SK-N-SH treated with all-trans-retinoic acid at 6 μM for 48 hours (cell line): ENCODE results near the gene XKR8.

Source experiments
- ATAC-seq: fragments of 200-7000 bp; cut with Tn5 transposase; 3 replicates; pipeline ENCODE4 v1.9.1; 2020; ENCODE audit warnings: mild to moderate bottlenecking, moderate library complexity
- ARNTL ChIP-seq: fragments of 450-650 bp; formaldehyde crosslinking; IDR thresholded peaks from 2 replicates; pipeline ENCODE4 v1.5.0; 2020; ENCODE audit warnings: low read depth, mild to moderate bottlenecking, moderate library complexity, borderline replicate concordance
- BACH2 ChIP-seq: fragments of 250-450 bp; sonication (Bioruptor Pico); IDR thresholded peaks from 2 replicates; pipeline ENCODE4 v1.9.0; 2021; ENCODE audit warnings: mild to moderate bottlenecking, borderline replicate concordance
- CREB5 ChIP-seq: fragments of 250-450 bp; sonication (Bioruptor Pico); IDR thresholded peaks from 2 replicates; pipeline ENCODE4 v1.5.1; 2020; ENCODE audit warnings: low read depth, mild to moderate bottlenecking, moderate library complexity
- CSDC2 ChIP-seq: fragments of 250-450 bp; sonication (Bioruptor Pico); IDR thresholded peaks from 2 replicates; pipeline ENCODE4 v1.5.0; 2020; ENCODE audit warnings: mild to moderate bottlenecking, moderate library complexity
- CSRNP3 ChIP-seq: fragments of 250-450 bp; sonication (Bioruptor Pico); IDR thresholded peaks from 2 replicates; pipeline ENCODE4 v1.5.1; 2021; ENCODE audit warnings: mild to moderate bottlenecking, moderate library complexity
- ESRRG ChIP-seq: fragments of 250-450 bp; sonication (Bioruptor Pico); IDR thresholded peaks from 2 replicates; pipeline ENCODE4 v1.6.1; 2021; ENCODE audit warnings: mild to moderate bottlenecking
- GLIS3 ChIP-seq: fragments of 250-450 bp; sonication (Bioruptor Pico); IDR thresholded peaks from 2 replicates; pipeline ENCODE4 v1.5.0; 2020; ENCODE audit warnings: mild to moderate bottlenecking, moderate library complexity
- ISL1 ChIP-seq: fragments of 250-450 bp; sonication (Bioruptor Pico); IDR thresholded peaks from 2 replicates; pipeline ENCODE4 v2.1.2; 2022; ENCODE audit warnings: mild to moderate bottlenecking, moderate library complexity
- OSR1 ChIP-seq: fragments of 250-450 bp; sonication (Bioruptor Pico); IDR thresholded peaks from 2 replicates; pipeline ENCODE4 v1.8.0; 2022; ENCODE audit warnings: moderate library complexity, mild to moderate bottlenecking, inconsistent platforms
- PATZ1 ChIP-seq: fragments of 250-450 bp; sonication (Bioruptor Pico); IDR thresholded peaks from 2 replicates; pipeline ENCODE4 v1.8.0; 2020; ENCODE audit warnings: mild to moderate bottlenecking, moderate library complexity, borderline replicate concordance
- POU6F1 ChIP-seq: fragments of 250-450 bp; sonication (Bioruptor Pico); IDR thresholded peaks from 2 replicates; pipeline ENCODE4 v1.8.0; 2021; ENCODE audit warnings: low read depth, mild to moderate bottlenecking, moderate library complexity, borderline replicate concordance
- PPARA ChIP-seq: fragments of 250-450 bp; sonication (Bioruptor Pico); IDR thresholded peaks from 2 replicates; pipeline ENCODE4 v1.5.0; 2020; ENCODE audit warnings: mild to moderate bottlenecking, borderline replicate concordance
- SNAI2 ChIP-seq: fragments of 250-450 bp; sonication (Bioruptor Pico); IDR thresholded peaks from 2 replicates; pipeline ENCODE4 v1.5.0; 2020; ENCODE audit warnings: mild to moderate bottlenecking, moderate library complexity
- TCF4 ChIP-seq: fragments of 250-450 bp; sonication (Bioruptor Pico); IDR thresholded peaks from 2 replicates; pipeline ENCODE4 v1.8.0; 2021; ENCODE audit warnings: mild to moderate bottlenecking, moderate library complexity, borderline replicate concordance
- TOX ChIP-seq: fragments of 250-450 bp; sonication (Bioruptor Pico); IDR thresholded peaks from 2 replicates; pipeline ENCODE4 v1.8.0; 2021; ENCODE audit warnings: mild to moderate bottlenecking, moderate library complexity, borderline replicate concordance
- ZC3H10 ChIP-seq: fragments of 250-450 bp; sonication (Bioruptor Pico); IDR thresholded peaks from 2 replicates; pipeline ENCODE4 v1.5.1; 2021; ENCODE audit warnings: mild to moderate bottlenecking, moderate library complexity
- ZFP3 ChIP-seq: fragments of 250-450 bp; sonication (Bioruptor Pico); IDR thresholded peaks from 2 replicates; pipeline ENCODE4 v1.5.0; 2020; ENCODE audit warnings: mild to moderate bottlenecking, moderate library complexity
- ZFP30 ChIP-seq: fragments of 450-650 bp; formaldehyde crosslinking; IDR thresholded peaks from 2 replicates; pipeline ENCODE4 v1.5.0; 2022; ENCODE audit warnings: mild to moderate bottlenecking, moderate library complexity
- ZNF565 ChIP-seq: fragments of 450-650 bp; formaldehyde crosslinking; conservative IDR thresholded peaks from 2 replicates; pipeline ENCODE4 v1.5.0; 2020; ENCODE audit warnings: low read depth, mild to moderate bottlenecking, moderate library complexity
- ZNF70 ChIP-seq: fragments of 450-650 bp; formaldehyde crosslinking; IDR thresholded peaks from 2 replicates; pipeline ENCODE4 v1.5.0; 2020; ENCODE audit warnings: mild to moderate bottlenecking, moderate library complexity
- ZNF8 ChIP-seq: fragments of 450-650 bp; formaldehyde crosslinking; IDR thresholded peaks from 2 replicates; pipeline ENCODE4 v1.5.0; 2020; ENCODE audit warnings: mild to moderate bottlenecking, moderate library complexity

The XKR8 gene

GRCh38 chr1:27972141-27972540, 12.4 kb downstream of the XKR8 start:
- ATAC-seq, result no peak

GRCh38 chr1:27973771-27974416, 14.1 kb downstream of the XKR8 start:
- TF ChIP-seq ZNF565 (CRISPR knock-in tag) (no peak), CREB5 (CRISPR knock-in tag) (no peak), ESRRG (CRISPR knock-in tag) (no peak), POU6F1 (CRISPR knock-in tag) (no peak), TOX (no peak), GLIS3 (no peak), BACH2 (CRISPR knock-in tag) (no peak), OSR1 (CRISPR knock-in tag) (no peak), TCF4 (CRISPR knock-in tag) (no peak), ISL1 (CRISPR knock-in tag) (no peak), ZNF8 (CRISPR knock-in tag) (no peak), ARNTL (CRISPR knock-in tag) (no peak), ZNF70 (no peak), CSDC2 (no peak), PATZ1 (CRISPR knock-in tag) (no peak), ZFP3 (CRISPR knock-in tag) (no peak), PPARA (CRISPR knock-in tag) (no peak), CSRNP3 (CRISPR knock-in tag) (no peak), SNAI2 (CRISPR knock-in tag) (no peak), ZC3H10 (no peak)
- ATAC-seq, result no peak

More at GRCh38 chr1:27972141-27972540, 12.4 kb downstream of the XKR8 start:
- TF ChIP-seq ZFP30 (CRISPR knock-in tag) (no peak), ISL1 (CRISPR knock-in tag) (no peak), ESRRG (CRISPR knock-in tag) (no peak), ZNF565 (CRISPR knock-in tag) (no peak), OSR1 (CRISPR knock-in tag) (no peak), ZFP3 (CRISPR knock-in tag) (no peak), POU6F1 (CRISPR knock-in tag) (no peak), CREB5 (CRISPR knock-in tag) (no peak), GLIS3 (no peak), BACH2 (CRISPR knock-in tag) (no peak), ZNF8 (CRISPR knock-in tag) (no peak), CSRNP3 (CRISPR knock-in tag) (no peak), ARNTL (CRISPR knock-in tag) (no peak), TOX (no peak), CSDC2 (no peak)
